ENCODE results near the gene KIFC3.

KIFC3 gene

DNA sequence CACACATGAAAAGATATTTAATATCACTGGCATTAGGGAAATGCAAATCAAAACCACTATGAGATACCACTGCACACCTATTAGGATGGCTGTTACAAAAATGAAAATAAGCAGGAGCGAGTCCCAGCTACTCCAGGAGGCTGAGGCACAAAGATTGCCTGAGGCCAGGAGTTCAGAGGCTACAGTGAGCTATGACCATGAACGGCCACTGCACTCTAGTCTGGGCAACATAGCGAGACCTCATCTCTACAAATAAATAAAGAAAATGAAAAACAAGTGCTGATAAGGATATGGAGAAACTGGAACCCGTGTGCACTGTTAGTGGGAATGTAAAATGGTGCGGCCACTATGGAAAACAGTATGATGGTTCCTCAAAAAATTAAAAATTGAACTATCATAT is 23.6 kb downstream of the KIFC3 start:
- TF ChIP-seq POLR2AphosphoS5 (IDR thresholded peaks at IDR 0.05; ENCODE audit: low read depth, low read length) (no peak), TAF1 (IDR thresholded peaks at IDR 0.05; ENCODE audit: borderline replicate concordance, insufficient read depth, low read length) (no peak), FOXP2 (optimal IDR thresholded peaks at IDR 0.05; ENCODE audit: borderline replicate concordance, extremely low read depth, extremely low read length, insufficient read depth) (no peak), SIN3A (IDR thresholded peaks at IDR 0.05; ENCODE audit: borderline replicate concordance, insufficient read depth, low read length) (no peak)
- TF ChIP-seq, protein P1, sequence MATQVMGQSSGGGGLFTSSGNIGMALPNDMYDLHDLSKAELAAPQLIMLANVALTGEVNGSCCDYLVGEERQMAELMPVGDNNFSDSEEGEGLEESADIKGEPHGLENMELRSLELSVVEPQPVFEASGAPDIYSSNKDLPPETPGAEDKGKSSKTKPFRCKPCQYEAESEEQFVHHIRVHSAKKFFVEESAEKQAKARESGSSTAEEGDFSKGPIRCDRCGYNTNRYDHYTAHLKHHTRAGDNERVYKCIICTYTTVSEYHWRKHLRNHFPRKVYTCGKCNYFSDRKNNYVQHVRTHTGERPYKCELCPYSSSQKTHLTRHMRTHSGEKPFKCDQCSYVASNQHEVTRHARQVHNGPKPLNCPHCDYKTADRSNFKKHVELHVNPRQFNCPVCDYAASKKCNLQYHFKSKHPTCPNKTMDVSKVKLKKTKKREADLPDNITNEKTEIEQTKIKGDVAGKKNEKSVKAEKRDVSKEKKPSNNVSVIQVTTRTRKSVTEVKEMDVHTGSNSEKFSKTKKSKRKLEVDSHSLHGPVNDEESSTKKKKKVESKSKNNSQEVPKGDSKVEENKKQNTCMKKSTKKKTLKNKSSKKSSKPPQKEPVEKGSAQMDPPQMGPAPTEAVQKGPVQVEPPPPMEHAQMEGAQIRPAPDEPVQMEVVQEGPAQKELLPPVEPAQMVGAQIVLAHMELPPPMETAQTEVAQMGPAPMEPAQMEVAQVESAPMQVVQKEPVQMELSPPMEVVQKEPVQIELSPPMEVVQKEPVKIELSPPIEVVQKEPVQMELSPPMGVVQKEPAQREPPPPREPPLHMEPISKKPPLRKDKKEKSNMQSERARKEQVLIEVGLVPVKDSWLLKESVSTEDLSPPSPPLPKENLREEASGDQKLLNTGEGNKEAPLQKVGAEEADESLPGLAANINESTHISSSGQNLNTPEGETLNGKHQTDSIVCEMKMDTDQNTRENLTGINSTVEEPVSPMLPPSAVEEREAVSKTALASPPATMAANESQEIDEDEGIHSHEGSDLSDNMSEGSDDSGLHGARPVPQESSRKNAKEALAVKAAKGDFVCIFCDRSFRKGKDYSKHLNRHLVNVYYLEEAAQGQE (IDR thresholded peaks at IDR 0.05; ENCODE audit: insufficient read depth in 1 of 2, low read depth in 2 of 2, low read length in 2 of 2), result no peak

DNA sequence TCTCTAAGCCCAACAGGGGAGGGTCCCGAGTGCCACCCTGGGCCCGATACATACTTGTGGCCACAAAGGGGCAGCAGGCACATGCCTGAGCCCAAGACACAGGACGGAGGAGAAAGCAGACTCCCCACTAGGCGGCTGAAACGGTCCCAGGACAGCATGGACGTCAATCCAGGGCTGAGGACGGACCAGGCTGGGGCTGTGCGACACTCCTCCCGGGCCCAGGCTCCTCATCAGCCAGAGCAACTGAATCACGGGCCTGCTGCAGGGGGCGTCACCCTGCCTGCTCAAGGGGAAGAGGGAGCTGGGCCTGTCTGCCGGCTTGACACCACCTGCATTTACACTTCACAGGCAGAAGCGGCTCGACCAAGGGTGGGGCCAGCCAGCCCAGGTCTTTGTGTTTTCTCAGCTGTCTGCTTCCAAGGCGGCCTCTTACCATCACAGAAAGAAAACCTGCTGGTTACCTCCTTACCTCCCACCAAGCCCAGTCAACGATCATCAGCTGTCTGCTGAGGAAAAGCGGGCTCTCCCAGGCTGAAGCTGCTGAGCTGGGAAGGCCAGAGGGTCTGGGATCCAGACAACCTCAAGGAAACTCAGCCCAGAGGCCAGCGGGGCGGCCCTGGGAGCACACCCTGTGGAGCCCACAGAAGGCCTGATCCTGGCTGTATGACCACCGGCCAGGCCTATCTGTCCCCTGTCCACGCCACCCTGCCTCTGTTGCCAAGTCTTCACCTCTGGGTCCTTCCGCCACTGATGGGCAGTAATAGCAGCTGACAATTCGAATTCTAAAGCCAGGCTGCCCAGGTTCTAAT is 26.4 kb downstream of the KIFC3 start:
- TF ChIP-seq TAF1 (IDR thresholded peaks at IDR 0.05; ENCODE audit: borderline replicate concordance, insufficient read depth, low read length) (no peak), FOXP2 (optimal IDR thresholded peaks at IDR 0.05; ENCODE audit: borderline replicate concordance, extremely low read depth, extremely low read length, insufficient read depth) (no peak), SIN3A (IDR thresholded peaks at IDR 0.05; ENCODE audit: borderline replicate concordance, insufficient read depth, low read length) (no peak), POLR2AphosphoS5 (IDR thresholded peaks at IDR 0.05; ENCODE audit: low read depth, low read length) (no peak)
- TF ChIP-seq, protein P1 (IDR thresholded peaks at IDR 0.05; ENCODE audit: insufficient read depth in 1 of 2, low read depth in 2 of 2, low read length in 2 of 2), result no peak

DNA sequence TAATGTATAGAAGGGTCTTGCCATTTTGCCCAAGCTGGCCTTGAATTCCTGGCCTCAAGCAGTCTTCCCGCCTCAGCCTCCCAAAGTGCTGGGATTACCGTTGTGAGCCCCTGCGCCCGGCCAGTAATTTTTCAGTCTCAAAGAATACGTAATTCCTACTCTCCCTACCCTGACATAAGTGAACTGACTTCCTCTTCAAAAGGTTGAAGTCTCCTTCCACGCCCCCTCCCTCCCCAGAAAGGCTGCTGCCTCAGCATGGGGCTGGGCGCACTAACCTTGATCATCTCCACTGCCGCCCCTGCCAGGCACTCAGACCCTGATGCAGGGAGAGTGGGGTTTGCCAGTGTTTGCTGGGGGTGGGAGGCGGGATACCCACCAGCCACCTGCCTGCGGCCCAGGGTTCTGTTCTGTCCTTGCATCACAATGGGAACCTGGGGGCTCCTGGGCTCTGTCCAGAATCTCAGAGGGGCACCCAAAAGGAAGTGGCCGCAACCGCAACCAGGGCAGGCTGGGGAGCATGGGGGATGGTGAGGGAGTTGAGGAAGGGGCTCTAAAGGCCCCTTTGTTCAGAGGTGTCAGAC is 27.5 kb downstream of the KIFC3 start:
- TF ChIP-seq POLR2AphosphoS5 (IDR thresholded peaks at IDR 0.05; ENCODE audit: low read depth, low read length) (no peak), FOXP2 (optimal IDR thresholded peaks at IDR 0.05; ENCODE audit: borderline replicate concordance, extremely low read depth, extremely low read length, insufficient read depth) (no peak), SIN3A (IDR thresholded peaks at IDR 0.05; ENCODE audit: borderline replicate concordance, insufficient read depth, low read length) (no peak), TAF1 (IDR thresholded peaks at IDR 0.05; ENCODE audit: borderline replicate concordance, insufficient read depth, low read length) (no peak)
- TF ChIP-seq, protein P1 (IDR thresholded peaks at IDR 0.05; ENCODE audit: insufficient read depth in 1 of 2, low read depth in 2 of 2, low read length in 2 of 2), result no peak

DNA sequence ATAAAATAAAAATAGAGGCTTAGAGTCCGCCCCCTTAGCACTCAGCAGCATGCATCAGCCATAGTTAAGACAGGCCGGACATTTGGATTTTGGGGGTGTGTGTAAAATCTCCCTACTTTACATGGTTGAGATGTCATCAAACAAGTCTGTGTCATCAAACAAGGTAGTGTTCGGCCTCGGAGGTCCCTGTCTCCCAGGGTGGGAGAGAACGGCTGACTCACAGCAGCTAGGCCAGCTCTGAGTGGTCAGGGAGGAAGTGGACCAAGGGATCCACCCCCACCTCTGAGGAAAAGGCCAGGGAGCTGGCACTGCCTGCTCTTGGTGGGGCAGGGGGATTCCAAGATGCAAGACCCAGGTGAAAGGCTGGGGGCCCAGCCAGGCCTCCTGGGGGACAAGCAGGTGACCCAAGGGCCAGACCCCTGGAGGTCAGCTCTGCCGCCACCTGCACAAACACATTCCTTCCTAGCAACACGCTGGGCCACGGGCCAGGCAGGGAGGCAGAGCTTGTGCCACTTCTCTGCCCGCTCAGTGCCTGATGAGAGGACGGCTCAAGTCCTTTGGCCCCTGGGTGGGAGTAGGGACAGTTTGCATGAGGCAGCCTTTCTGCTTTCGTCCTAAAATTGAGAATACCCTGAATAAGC is 28.5 kb downstream of the KIFC3 start:
- TF ChIP-seq POLR2AphosphoS5 (IDR thresholded peaks at IDR 0.05; ENCODE audit: low read depth, low read length), result no peak

DNA sequence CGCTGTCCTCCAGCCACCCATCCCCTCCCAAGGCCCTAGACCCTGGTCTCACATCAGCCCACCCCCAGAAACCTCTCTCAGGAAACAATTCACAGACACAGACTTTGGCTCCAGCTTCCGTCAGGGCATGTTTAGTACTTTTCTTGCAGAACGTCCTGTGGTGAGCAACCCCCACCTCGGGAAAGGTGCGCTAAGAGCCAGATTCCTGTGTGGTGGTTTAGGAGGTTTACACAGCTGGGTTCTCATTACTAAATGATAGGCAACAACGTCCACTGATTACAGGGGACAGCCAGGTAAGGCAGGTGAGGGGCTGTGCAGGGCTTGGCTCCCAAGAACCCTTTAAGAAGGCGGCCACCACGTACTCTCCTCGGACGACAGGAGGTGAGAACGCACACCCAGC is 29.3 kb downstream of the KIFC3 start:
- no peak for TF ChIP-seq POLR2AphosphoS5 (IDR thresholded peaks at IDR 0.05; ENCODE audit: low read depth, low read length)
- no peak for TF ChIP-seq SIN3A (IDR thresholded peaks at IDR 0.05; ENCODE audit: borderline replicate concordance, insufficient read depth, low read length)
- TF ChIP-seq TAF1 (IDR thresholded peaks at IDR 0.05; ENCODE audit: borderline replicate concordance, insufficient read depth, low read length), result no peak
- TF ChIP-seq FOXP2 (optimal IDR thresholded peaks at IDR 0.05; ENCODE audit: borderline replicate concordance, extremely low read depth, extremely low read length, insufficient read depth), result no peak
- TF ChIP-seq, protein P1 (IDR thresholded peaks at IDR 0.05; ENCODE audit: insufficient read depth in 1 of 2, low read depth in 2 of 2, low read length in 2 of 2), result no peak

All from PFSK-1 (cell line).